GM23338 (cell line): Measurements from ENCODE around the gene UVRAG. TPM values are rescaled to one million over a fixed set of nuclear protein-coding genes. Genes with fewer than 3 reads are reported as not detected.

Experiments used
- ATAC-seq: fragments of 200-7000 bp; cut with Tn5 transposase; 3 replicates; pipeline ENCODE4 v1.9.1; 2020
- DNase-seq: peaks from one replicate; pipeline ENCODE4 v3.0.0-alpha.2; 2015; ENCODE audit warnings: low spot score
- H2AFZ ChIP-seq: fragments of 200-600 bp; sonication (generic); 2 replicates; pipeline ENCODE4 v1.8.0; 2016; ENCODE audit warnings: antibody characterized with exemption, mild to moderate bottlenecking, moderate library complexity
- H3F3A ChIP-seq: fragments of 200-600 bp; sonication (generic); replicated peaks from 2 replicates; pipeline ENCODE4 v1.8.0; 2017; ENCODE audit warnings: antibody characterized with exemption, mixed run types, low read depth
- H3K27ac ChIP-seq: fragments of 200-600 bp; sonication (generic); 2 replicates; pipeline ENCODE4 v1.6.1; 2016; ENCODE audit warnings: low read depth
- H3K27me3 ChIP-seq: fragments of 200-600 bp; sonication (generic); 2 replicates; pipeline ENCODE4 v1.8.0; 2016; ENCODE audit warnings: mild to moderate bottlenecking, mixed run types, moderate library complexity; ENCODE audit not compliant: insufficient read depth
- H3K36me3 ChIP-seq: fragments of 200-600 bp; sonication (generic); 2 replicates; pipeline ENCODE4 v1.8.0; 2016; ENCODE audit warnings: mild to moderate bottlenecking; ENCODE audit not compliant: insufficient read depth
- H3K4me1 ChIP-seq: fragments of 200-600 bp; sonication (generic); 2 replicates; pipeline ENCODE4 v1.8.0; 2016; ENCODE audit warnings: mild to moderate bottlenecking, moderate library complexity; ENCODE audit not compliant: insufficient read depth
- H3K4me2 ChIP-seq: fragments of 200-600 bp; sonication (generic); 2 replicates; pipeline ENCODE4 v1.7.1; 2017; ENCODE audit warnings: mixed run types
- H3K4me3 ChIP-seq: fragments of 200-600 bp; sonication (generic); 2 replicates; pipeline ENCODE4 v1.6.1; 2016; ENCODE audit warnings: mixed run types
- H3K79me2 ChIP-seq: fragments of 200-600 bp; sonication (generic); replicated peaks from 2 replicates; pipeline ENCODE4 v1.8.0; 2017; ENCODE audit warnings: mild to moderate bottlenecking; ENCODE audit not compliant: insufficient read depth
- H3K9me2 ChIP-seq: fragments of 200-600 bp; sonication (generic); 2 replicates; pipeline ENCODE4 v1.8.0; 2017; ENCODE audit not compliant: insufficient read depth
- H4K20me1 ChIP-seq: fragments of 200-600 bp; sonication (generic); replicated peaks from 2 replicates; pipeline ENCODE4 v1.8.0; 2017; ENCODE audit warnings: mild to moderate bottlenecking; ENCODE audit not compliant: insufficient read depth
- H3K27ac Mint-ChIP-seq: 2 replicates; pipeline ENCODE4 v1.8.0; 2020; ENCODE audit warnings: inconsistent platforms, mild to moderate bottlenecking, moderate library complexity, mixed read lengths
- H3K27me3 Mint-ChIP-seq: 3 replicates; pipeline ENCODE4 v1.8.0; 2022; ENCODE audit warnings: low read depth, mild to moderate bottlenecking, moderate library complexity, mixed read lengths, inconsistent platforms; ENCODE audit not compliant: insufficient read depth, poor library complexity
- H3K36me3 Mint-ChIP-seq: 3 replicates; pipeline ENCODE4 v1.8.0; 2021; ENCODE audit warnings: low read depth, mild to moderate bottlenecking, inconsistent platforms, moderate library complexity, mixed read lengths
- H3K4me1 Mint-ChIP-seq: 3 replicates; pipeline ENCODE4 v1.8.0; 2020; ENCODE audit warnings: mild to moderate bottlenecking, inconsistent platforms, mixed read lengths
- H3K4me3 Mint-ChIP-seq: 3 replicates; pipeline ENCODE4 v1.8.0; 2021; ENCODE audit warnings: moderate library complexity, mild to moderate bottlenecking, inconsistent platforms, mixed read lengths
- H3K9me3 Mint-ChIP-seq: 3 replicates; pipeline ENCODE4 v1.8.0; 2020; ENCODE audit warnings: moderate library complexity, mild to moderate bottlenecking, inconsistent platforms, mixed read lengths
- CREB1 ChIP-seq: fragments of 250-450 bp; sonication (Bioruptor Pico); IDR thresholded peaks from 2 replicates; pipeline ENCODE4 v1.5.0; 2020; ENCODE audit warnings: low read depth, mild to moderate bottlenecking, moderate library complexity
- CTCF ChIP-seq, 2 experiments: fragments of 200-600 bp in 1 of 2; sonication (generic) in 1 of 2; conservative IDR thresholded peaks; 2 replicates each; pipeline versions ENCODE4 v1.5.1 to v1.6.1; 2016 to 2017; ENCODE audit warnings: antibody characterized with exemption in 2 of 2, low read depth in 2 of 2, mild to moderate bottlenecking in 2 of 2, moderate library complexity in 1 of 2
- EZH2 ChIP-seq: fragments of 200-600 bp; sonication (generic); IDR thresholded peaks from one replicate; pipeline ENCODE4 v1.8.0; 2017; ENCODE audit warnings: antibody characterized with exemption, mild to moderate bottlenecking, low read depth; ENCODE audit not compliant: unreplicated experiment
- EZH2phosphoT487 ChIP-seq: fragments of 200-600 bp; sonication (generic); IDR thresholded peaks from one replicate; pipeline ENCODE4 v1.8.1; 2018; ENCODE audit warnings: antibody characterized with exemption; ENCODE audit not compliant: unreplicated experiment
- NANOG ChIP-seq: IDR thresholded peaks from 2 replicates; pipeline ENCODE4 v1.6.1; 2016; ENCODE audit warnings: antibody characterized with exemption, borderline replicate concordance
- REST ChIP-seq: IDR thresholded peaks from one replicate; pipeline ENCODE4 v1.6.1; 2018; ENCODE audit warnings: antibody characterized with exemption; ENCODE audit not compliant: unreplicated experiment
- STAT1 ChIP-seq: IDR thresholded peaks from one replicate; pipeline ENCODE4 v1.6.1; 2016; ENCODE audit warnings: antibody characterized with exemption; ENCODE audit not compliant: unreplicated experiment
- ZNF114 ChIP-seq: fragments of 250-450 bp; sonication (Bioruptor Pico); IDR thresholded peaks from 2 replicates; pipeline ENCODE4 v1.5.0; 2020; ENCODE audit warnings: mild to moderate bottlenecking, moderate library complexity
- ZNF331 ChIP-seq: fragments of 250-450 bp; sonication (Bioruptor Pico); IDR thresholded peaks from 2 replicates; pipeline ENCODE4 v1.5.0; 2020; ENCODE audit warnings: low read depth, mild to moderate bottlenecking, moderate library complexity
- ZNF462 ChIP-seq: fragments of 250-450 bp; sonication (Bioruptor Pico); IDR thresholded peaks from 2 replicates; pipeline ENCODE4 v1.5.0; 2020; ENCODE audit warnings: mild to moderate bottlenecking, moderate library complexity
- polyA plus RNA-seq: library from polyadenylated mRNA; unstranded; fragments of >200 nt; fragmentation: Nextera tagmentation; extraction: Ambion mirVana; gene quantifications from 2 replicates; pipeline ENCODE4 v1.2.1, GENCODE V29; 2016
- total RNA-seq: library from RNA; depleted of rRNA; stranded (reverse); fragments of >200 nt; shearing (Covaris generic); gene quantifications from 2 replicates; pipeline ENCODE4 v1.2.3, GENCODE V29; 2014

UVRAG gene
- total and polyA plus RNA-seq, 2 experiments from 2014 or later, result 15.3 to 17.4 TPM

- Histone ChIP-seq H3K27me3 (no peaks in the 10 kb centered on the region), H2AFZ (no peak overlapping the region), H3K27ac (no peak overlapping the region), H3K4me3 (no peak overlapping the region), H4K20me1 (no peaks in the 10 kb centered on the region; the same call in 1 of the 2 replicates), H3K9me2 (no peaks in the 10 kb centered on the region), H3F3A (no peaks in the 10 kb centered on the region), H3K4me1 (peaks cover 18% of the 10 kb centered on the region), H3K79me2 (no peaks in the 10 kb centered on the region), H3K4me2 (peak overlapping the region; percentile 41; the same call in 1 of the 2 replicates), H3K36me3 (no peaks in the 10 kb centered on the region)
- ATAC-seq (peak; percentile 55), DNase-seq (peak; percentile 16)
- H3K36me3 Mint-ChIP-seq, result peaks cover 3% of the 10 kb centered on the region; the same call in 2 of the 3 replicates
- H3K9me3 Mint-ChIP-seq, result no peaks in the 10 kb centered on the region
- H3K4me3 Mint-ChIP-seq, result no peak overlapping the region
- H3K27me3 Mint-ChIP-seq, result no peaks in the 10 kb centered on the region
- no peak overlapping the region for H3K27ac Mint-ChIP-seq
- TF ChIP-seq NANOG (no peak), EZH2phosphoT487 (no peak)
- H3K4me1 Mint-ChIP-seq, result peaks cover 28% of the 10 kb centered on the region
Measured at GRCh38 chr11:76030968-76031590, 216.1 kb downstream of the UVRAG start.

- TF ChIP-seq ZNF114 (CRISPR knock-in tag) (no peak), ZNF331 (CRISPR knock-in tag) (no peak), REST (no peak), CREB1 (CRISPR knock-in tag) (no peak), STAT1 (no peak), CTCF (conservative IDR thresholded peaks at IDR 0.05; ENCODE audit: low read depth in 2 of 2) (no peak), EZH2 (no peak), ZNF462 (CRISPR knock-in tag) (no peak)
- Histone ChIP-seq H3K4me2 (no peak overlapping the region), H3K36me3 (no peaks in the 10 kb centered on the region), H4K20me1 (no peaks in the 10 kb centered on the region; the same call in 1 of the 2 replicates), H3F3A (no peaks in the 10 kb centered on the region), H3K27ac (no peak overlapping the region), H3K79me2 (no peaks in the 10 kb centered on the region), H2AFZ (no peak overlapping the region), H3K4me3 (no peak overlapping the region), H3K9me2 (no peaks in the 10 kb centered on the region), H3K27me3 (no peaks in the 10 kb centered on the region), H3K4me1 (peaks cover 15% of the 10 kb centered on the region)
- H3K27me3 Mint-ChIP-seq, result peaks cover under 1% of the 10 kb centered on the region
- H3K4me1 Mint-ChIP-seq, result peaks cover 13% of the 10 kb centered on the region
- no peaks in the 10 kb centered on the region for H3K9me3 Mint-ChIP-seq
- DNase-seq (no peak), ATAC-seq (no peak)
- no peak overlapping the region for H3K4me3 Mint-ChIP-seq
- H3K36me3 Mint-ChIP-seq, result peaks cover 3% of the 10 kb centered on the region; the same call in 2 of the 3 replicates
- no peak overlapping the region for H3K27ac Mint-ChIP-seq
Measured at GRCh38 chr11:76033699-76034098, 218.7 kb downstream of the UVRAG start.
